ENCODE data around the gene RPS27A. TPM values are rescaled to one million over a fixed set of nuclear protein-coding genes. Genes with fewer than 3 reads are reported as not detected.

RPS27A gene
- 297 and 357 TPM in 2 replicates for total RNA-seq

GRCh38 chr2:55232084-55232862 is at the start of gene RPS27A, which contains the start of gene CLHC1:
RPS27A (plus strand) TSS chr2:55232688; CDS start chr2:55232825, 137 bp downstream.
CLHC1 (minus strand) TSS chr2:55232293; CDS start chr2:55222411, 9,882 bp downstream.

GRCh38 chr2:55268907-55269644 is 36.6 kb downstream of the RPS27A start, which contains the start of gene MTIF2:
MTIF2 (minus strand) TSS chr2:55269231; CDS start chr2:55263858, 5,373 bp downstream.

Other genes with a start within 250 kb of the RPS27A start
- 440 and 543 TPM in 2 replicates for gene RTN4, start 182.2 kb upstream of the RPS27A start, total RNA-seq
- gene CLHC1, start 395 bp upstream of the RPS27A start, total RNA-seq: 9.3 TPM in 2 replicates
- 27.1 and 32.8 TPM in 2 replicates for gene MTIF2, start 36.5 kb downstream of the RPS27A start, total RNA-seq
- gene CCDC88A, start 187.2 kb downstream of the RPS27A start, total RNA-seq: 50.9 and 53.4 TPM in 2 replicates

All from smooth muscle cell of the pulmonary artery (primary cell).